Erythroblast (primary cell): ENCODE results near the gene ADAM8.

Source experiments
- GATA1 ChIP-seq: IDR thresholded peaks from 2 replicates; pipeline ENCODE4 v1.6.1; 2011; ENCODE audit warnings: low read depth, mild to moderate bottlenecking, control low read depth, low read length, moderate library complexity
- POLR2A ChIP-seq: IDR thresholded peaks from 2 replicates; pipeline ENCODE4 v1.6.1; 2011; ENCODE audit warnings: mild to moderate bottlenecking, low read length

- TF ChIP-seq POLR2A, result no peak
- TF ChIP-seq GATA1, result no peak
These were observed 5.0 kb downstream of the ADAM8 start for GRCh38 chr10:133271521-133272300.
